ENCODE measurements around the gene GJE1.
"Not testable (repeated sequence)": the region's sequence is repeated elsewhere in the genome, so short reads cannot be mapped to it uniquely, and the experiment has no call there.

Gene GJE1

DNA sequence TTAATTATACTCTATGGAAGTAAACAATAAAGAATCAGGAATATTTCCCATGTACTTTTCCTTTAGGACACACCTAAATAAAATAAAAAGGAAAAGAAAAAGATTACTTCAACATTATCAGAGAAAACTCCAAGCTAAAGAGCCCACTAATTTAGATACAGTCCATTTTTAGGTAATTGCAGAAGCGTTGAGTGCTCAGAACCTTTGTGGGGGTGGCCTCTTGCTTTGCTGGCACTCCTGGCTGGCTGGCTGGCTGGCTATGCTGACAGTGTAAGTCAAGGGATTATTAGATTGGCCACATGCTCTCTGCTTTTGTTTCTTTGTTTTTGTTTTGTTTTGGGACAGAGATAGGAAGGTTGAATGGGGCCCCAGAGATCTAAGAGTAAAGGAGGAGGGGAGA lies at the start of gene GJE1:
GJE1 (plus strand) TSS at position 301 of the 400 bp plus-strand sequence. CDS start 234 bp downstream, outside the sequence.
- H3K4me3 ChIP-seq (ENCODE audit: insufficient read length, low read depth) = no peak within 1 kb of the TSS
- no peaks in the 10 kb centered on the region for H3K36me3 ChIP-seq (ENCODE audit: insufficient read depth, insufficient read length, low read length)
- no peaks in the 10 kb centered on the region for H3K4me1 ChIP-seq (ENCODE audit: insufficient read depth, insufficient read length)
- no peak for DNase-seq (ENCODE audit: low read depth, low spot score)
- no peak within 1 kb of the TSS for H3K9ac ChIP-seq (ENCODE audit: insufficient read length, low read depth)
- no peaks in the 10 kb centered on the region for H3K27me3 ChIP-seq (ENCODE audit: insufficient read depth, insufficient read length)
- H3K9me3 ChIP-seq (ENCODE audit: insufficient read depth, low read length) = peaks cover 7% of the 10 kb centered on the region; the same call in 1 of the 2 replicates
- no peak for TF ChIP-seq ZNF274 (IDR thresholded peaks at IDR 0.05; ENCODE audit: low read depth, low read length)
- no peak for TF ChIP-seq YY1 (IDR thresholded peaks at IDR 0.05; ENCODE audit: insufficient read depth, insufficient read length)
- TF ChIP-seq SUZ12 (IDR thresholded peaks at IDR 0.05; ENCODE audit: extremely low read depth, insufficient read depth, insufficient read length) = no peak

- no peaks in the 10 kb centered on the region for H3K9me3 ChIP-seq (ENCODE audit: insufficient read depth, low read length)
- H3K36me3 ChIP-seq (ENCODE audit: insufficient read depth, insufficient read length, low read length) = no peaks in the 10 kb centered on the region
- no peak overlapping the region for H3K4me3 ChIP-seq (ENCODE audit: insufficient read length, low read depth)
- peaks cover 8% of the 10 kb centered on the region for H3K27me3 ChIP-seq (ENCODE audit: insufficient read depth, insufficient read length)
- TF ChIP-seq SUZ12 (IDR thresholded peaks at IDR 0.05; ENCODE audit: extremely low read depth, insufficient read depth, insufficient read length) (no peak), ZNF274 (IDR thresholded peaks at IDR 0.05; ENCODE audit: low read depth, low read length) (no peak), YY1 (IDR thresholded peaks at IDR 0.05; ENCODE audit: insufficient read depth, insufficient read length) (no peak)
- no peak overlapping the region for H3K9ac ChIP-seq (ENCODE audit: insufficient read length, low read depth)
- no peaks in the 10 kb centered on the region for H3K4me1 ChIP-seq (ENCODE audit: insufficient read depth, insufficient read length)
- no peak for DNase-seq (ENCODE audit: low read depth, low spot score)
Measured at GRCh38 chr6:142087950-142088857, 44.5 kb upstream of the GJE1 start.

DNA sequence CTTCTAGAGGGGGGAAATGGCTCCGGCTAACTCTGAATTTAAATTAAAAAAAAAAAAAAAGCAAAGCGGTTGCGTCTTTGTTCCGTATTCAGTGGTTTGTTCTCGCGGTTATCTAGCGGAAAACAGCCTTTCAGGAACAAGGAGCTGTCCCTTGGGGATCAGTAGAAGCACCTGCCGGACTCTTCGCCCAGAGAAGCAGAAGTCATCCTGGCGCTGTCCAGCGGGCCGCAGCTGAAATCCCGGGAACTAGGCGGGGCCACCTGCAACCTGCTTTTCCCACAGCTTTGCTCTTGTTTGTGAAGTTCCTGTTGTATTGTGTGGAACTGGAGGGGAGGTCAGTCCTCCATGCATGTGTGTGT lies 43.9 kb upstream of the GJE1 start:
- H3K9ac ChIP-seq (ENCODE audit: insufficient read length, low read depth) = no peak overlapping the region
- no peaks in the 10 kb centered on the region for H3K36me3 ChIP-seq (ENCODE audit: insufficient read depth, insufficient read length, low read length)
- no peak overlapping the region for H3K4me3 ChIP-seq (ENCODE audit: insufficient read length, low read depth)
- H3K4me1 ChIP-seq (ENCODE audit: insufficient read depth, insufficient read length) = no peaks in the 10 kb centered on the region
- peaks cover 8% of the 10 kb centered on the region for H3K27me3 ChIP-seq (ENCODE audit: insufficient read depth, insufficient read length)
- DNase-seq (ENCODE audit: low read depth, low spot score) = peak; percentile 22
- no peak for TF ChIP-seq SUZ12 (IDR thresholded peaks at IDR 0.05; ENCODE audit: extremely low read depth, insufficient read depth, insufficient read length)
- TF ChIP-seq YY1 (IDR thresholded peaks at IDR 0.05; ENCODE audit: insufficient read depth, insufficient read length) = no peak
- no peak for TF ChIP-seq ZNF274 (IDR thresholded peaks at IDR 0.05; ENCODE audit: low read depth, low read length)
- no peaks in the 10 kb centered on the region for H3K9me3 ChIP-seq (ENCODE audit: insufficient read depth, low read length)

DNA sequence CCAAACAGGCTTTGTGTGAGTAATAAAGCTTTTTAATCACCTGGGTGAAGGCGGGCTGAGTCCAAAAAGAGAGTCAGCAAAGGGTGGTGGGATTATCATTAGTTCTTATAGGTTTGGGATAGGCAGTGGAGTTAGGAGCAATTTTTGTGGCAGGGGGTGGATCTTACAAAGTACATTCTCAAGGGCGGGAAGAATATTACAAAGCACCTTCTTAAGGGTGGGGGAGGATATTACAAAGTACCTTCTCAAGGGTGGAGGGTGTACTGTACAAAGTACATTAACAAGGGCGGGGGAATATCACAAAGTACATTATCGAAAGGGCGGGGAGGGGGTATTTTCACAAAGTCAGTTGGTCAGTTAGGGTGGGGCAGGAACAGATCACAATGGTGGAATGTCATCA lies 27.9 kb upstream of the GJE1 start:
- not testable (repeated sequence) for H3K4me1 ChIP-seq (ENCODE audit: insufficient read depth, insufficient read length); H3K27me3 ChIP-seq (ENCODE audit: insufficient read depth, insufficient read length); DNase-seq (ENCODE audit: low read depth, low spot score); H3K9ac ChIP-seq (ENCODE audit: insufficient read length, low read depth); H3K9me3 ChIP-seq (ENCODE audit: insufficient read depth, low read length); H3K36me3 ChIP-seq (ENCODE audit: insufficient read depth, insufficient read length, low read length); H3K4me3 ChIP-seq (ENCODE audit: insufficient read length, low read depth)

DNA sequence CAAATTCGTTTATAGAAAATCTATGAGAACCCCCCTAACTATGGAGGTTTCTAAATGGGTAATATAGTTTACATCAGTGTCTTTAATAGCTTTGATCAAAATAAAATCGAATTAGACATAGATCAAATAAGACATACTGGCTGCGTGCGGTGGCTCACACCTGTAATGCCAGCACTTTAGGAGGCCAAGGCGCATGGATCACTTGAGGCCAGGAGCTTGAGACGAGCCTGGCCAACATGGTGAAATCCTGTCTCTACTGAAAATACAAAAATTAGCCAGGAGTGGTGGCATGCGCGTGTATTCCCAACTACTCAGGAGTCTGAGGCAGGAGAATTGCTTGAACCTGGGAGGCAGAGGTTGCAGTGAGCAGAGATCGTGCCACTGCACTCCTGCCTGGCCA lies 21.9 kb upstream of the GJE1 start:
- H3K9me3 ChIP-seq (ENCODE audit: insufficient read depth, low read length); H3K9ac ChIP-seq (ENCODE audit: insufficient read length, low read depth); H3K4me1 ChIP-seq (ENCODE audit: insufficient read depth, insufficient read length); H3K27me3 ChIP-seq (ENCODE audit: insufficient read depth, insufficient read length); H3K4me3 ChIP-seq (ENCODE audit: insufficient read length, low read depth); H3K36me3 ChIP-seq (ENCODE audit: insufficient read depth, insufficient read length, low read length); DNase-seq (ENCODE audit: low read depth, low spot score): not testable (repeated sequence)

- Histone ChIP-seq H3K4me3 (ENCODE audit: insufficient read length, low read depth) (no peak overlapping the region), H3K9me3 (ENCODE audit: insufficient read depth, low read length) (no peaks in the 10 kb centered on the region), H3K9ac (ENCODE audit: insufficient read length, low read depth) (no peak overlapping the region), H3K27me3 (ENCODE audit: insufficient read depth, insufficient read length) (no peaks in the 10 kb centered on the region), H3K36me3 (ENCODE audit: insufficient read depth, insufficient read length, low read length) (no peaks in the 10 kb centered on the region), H3K4me1 (ENCODE audit: insufficient read depth, insufficient read length) (no peaks in the 10 kb centered on the region)
- DNase-seq (ENCODE audit: low read depth, low spot score) = peak; percentile 50
- no peak for TF ChIP-seq SUZ12 (IDR thresholded peaks at IDR 0.05; ENCODE audit: extremely low read depth, insufficient read depth, insufficient read length)
- no peak for TF ChIP-seq ZNF274 (IDR thresholded peaks at IDR 0.05; ENCODE audit: low read depth, low read length)
- TF ChIP-seq YY1 (IDR thresholded peaks at IDR 0.05; ENCODE audit: insufficient read depth, insufficient read length) = no peak
Measured at GRCh38 chr6:142112451-142113061, 20.2 kb upstream of the GJE1 start.

DNA sequence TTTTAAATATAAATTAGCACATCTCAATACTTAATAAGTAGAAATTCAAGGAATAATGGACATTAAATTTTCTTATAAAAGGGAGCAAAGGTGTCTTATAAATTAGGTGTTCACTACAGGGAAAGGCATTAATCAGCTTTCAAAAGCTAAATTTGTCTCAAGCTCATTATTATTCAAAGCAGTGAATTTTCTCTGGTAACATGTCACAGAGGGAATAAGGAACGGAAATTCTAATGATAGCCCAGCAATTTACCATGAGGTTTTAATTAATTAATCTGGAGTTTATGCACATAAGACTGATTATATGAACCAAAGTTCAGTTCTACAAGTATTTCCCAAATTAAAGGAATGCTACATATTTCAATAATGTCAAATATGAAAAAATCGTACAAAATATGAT lies 15.4 kb upstream of the GJE1 start:
- Histone ChIP-seq H3K4me3 (ENCODE audit: insufficient read length, low read depth) (no peak overlapping the region), H3K27me3 (ENCODE audit: insufficient read depth, insufficient read length) (no peaks in the 10 kb centered on the region), H3K9me3 (ENCODE audit: insufficient read depth, low read length) (no peaks in the 10 kb centered on the region), H3K4me1 (ENCODE audit: insufficient read depth, insufficient read length) (no peaks in the 10 kb centered on the region), H3K9ac (ENCODE audit: insufficient read length, low read depth) (no peak overlapping the region), H3K36me3 (ENCODE audit: insufficient read depth, insufficient read length, low read length) (no peaks in the 10 kb centered on the region)
- TF ChIP-seq ZNF274 (IDR thresholded peaks at IDR 0.05; ENCODE audit: low read depth, low read length) (no peak), YY1 (IDR thresholded peaks at IDR 0.05; ENCODE audit: insufficient read depth, insufficient read length) (no peak), SUZ12 (IDR thresholded peaks at IDR 0.05; ENCODE audit: extremely low read depth, insufficient read depth, insufficient read length) (no peak)
- no peak for DNase-seq (ENCODE audit: low read depth, low spot score)
